Neutrophil (primary cell): ENCODE data around the gene IGSF1.

Experiments
- H3K27ac ChIP-seq: fragments of 200-600 bp; sonication (generic); 2 replicates; pipeline ENCODE4 v1.5.1; 2016; ENCODE audit warnings: mild to moderate bottlenecking, moderate library complexity
- H3K27me3 ChIP-seq: fragments of 200-600 bp; sonication (generic); 2 replicates; pipeline ENCODE4 v1.6.0; 2016; ENCODE audit warnings: mild to moderate bottlenecking
- H3K36me3 ChIP-seq: fragments of 200-600 bp; sonication (generic); 2 replicates; pipeline ENCODE4 v1.5.1; 2017
- H3K4me1 ChIP-seq, 2 experiments: fragments of 200-600 bp in 1 of 2; sonication (generic) in 1 of 2; 1 replicate in 1 of 2; 2 replicates in 1 of 2; pipeline versions ENCODE4 v1.5.1 to v1.6.1; 2013 to 2016; ENCODE audit warnings: low read depth in 1 of 2, low read length in 1 of 2, mild to moderate bottlenecking in 1 of 2, moderate library complexity in 1 of 2; ENCODE audit not compliant: control insufficient read depth in 1 of 2, insufficient read depth in 1 of 2
- H3K4me3 ChIP-seq, 2 experiments: fragments of 200-600 bp in 1 of 2; sonication (generic) in 1 of 2; 1 replicate in 1 of 2; 2 replicates in 1 of 2; pipeline ENCODE4 v1.5.1; 2013 to 2016; ENCODE audit warnings: low read depth in 1 of 2, low read length in 1 of 2, mild to moderate bottlenecking in 1 of 2, moderate library complexity in 1 of 2
- H3K9me3 ChIP-seq: fragments of 200-600 bp; sonication (generic); 2 replicates; pipeline ENCODE4 v1.5.1; 2016
- TF ChIP-seq, protein P1 (sequence below): fragments of 200-600 bp; sonication (generic); IDR thresholded peaks from 2 replicates; pipeline ENCODE4 v1.5.1; 2016; ENCODE audit warnings: antibody characterized with exemption

The IGSF1 gene

DNA sequence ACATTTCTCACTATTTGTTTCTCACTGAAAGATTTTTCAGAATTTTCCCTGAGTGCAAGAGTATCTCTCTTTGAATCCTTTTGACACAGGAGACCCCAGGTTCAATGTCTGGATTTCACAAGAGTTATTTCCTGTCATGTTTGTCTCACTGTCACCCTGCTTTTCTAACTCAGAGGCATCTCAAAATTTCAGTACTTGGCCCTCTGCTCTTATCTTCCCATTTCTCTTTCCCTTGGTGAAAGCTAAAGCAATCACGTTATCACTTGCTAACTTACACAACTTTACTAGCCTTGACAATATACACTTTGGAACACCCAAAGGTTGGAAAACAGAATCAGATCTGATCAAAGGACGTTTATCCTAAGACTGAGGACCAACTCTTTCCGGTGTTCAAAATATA lies 17.3 kb downstream of the IGSF1 start:
- no peak overlapping the region for H3K27ac ChIP-seq
- no peak overlapping the region for H3K4me3 ChIP-seq
- TF ChIP-seq, protein P1, sequence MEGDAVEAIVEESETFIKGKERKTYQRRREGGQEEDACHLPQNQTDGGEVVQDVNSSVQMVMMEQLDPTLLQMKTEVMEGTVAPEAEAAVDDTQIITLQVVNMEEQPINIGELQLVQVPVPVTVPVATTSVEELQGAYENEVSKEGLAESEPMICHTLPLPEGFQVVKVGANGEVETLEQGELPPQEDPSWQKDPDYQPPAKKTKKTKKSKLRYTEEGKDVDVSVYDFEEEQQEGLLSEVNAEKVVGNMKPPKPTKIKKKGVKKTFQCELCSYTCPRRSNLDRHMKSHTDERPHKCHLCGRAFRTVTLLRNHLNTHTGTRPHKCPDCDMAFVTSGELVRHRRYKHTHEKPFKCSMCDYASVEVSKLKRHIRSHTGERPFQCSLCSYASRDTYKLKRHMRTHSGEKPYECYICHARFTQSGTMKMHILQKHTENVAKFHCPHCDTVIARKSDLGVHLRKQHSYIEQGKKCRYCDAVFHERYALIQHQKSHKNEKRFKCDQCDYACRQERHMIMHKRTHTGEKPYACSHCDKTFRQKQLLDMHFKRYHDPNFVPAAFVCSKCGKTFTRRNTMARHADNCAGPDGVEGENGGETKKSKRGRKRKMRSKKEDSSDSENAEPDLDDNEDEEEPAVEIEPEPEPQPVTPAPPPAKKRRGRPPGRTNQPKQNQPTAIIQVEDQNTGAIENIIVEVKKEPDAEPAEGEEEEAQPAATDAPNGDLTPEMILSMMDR: no peak
- H3K36me3 ChIP-seq: no peaks in the 10 kb centered on the region
- H3K4me1 ChIP-seq: no peaks in the 10 kb centered on the region
- no peaks in the 10 kb centered on the region for H3K27me3 ChIP-seq
- no peaks in the 10 kb centered on the region for H3K9me3 ChIP-seq

DNA sequence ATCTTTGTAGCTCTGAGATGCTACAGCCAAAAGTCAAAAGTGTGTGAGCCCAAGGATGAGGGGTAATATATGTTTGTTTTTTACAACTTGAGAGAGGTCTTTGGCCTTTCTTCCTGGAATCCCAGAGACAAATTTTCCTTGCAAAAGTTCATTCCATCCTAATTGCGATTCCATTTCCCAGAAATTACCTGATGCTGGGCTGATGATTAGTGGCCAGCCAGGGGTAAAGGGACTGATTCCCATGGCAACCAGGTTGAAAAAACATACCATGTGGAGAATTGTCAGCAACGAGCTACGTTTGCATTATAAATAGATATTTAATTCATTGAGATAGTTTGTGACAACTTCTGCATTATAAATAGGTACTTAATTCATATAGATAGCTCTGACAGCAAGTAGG lies 17.8 kb downstream of the IGSF1 start:
- Histone ChIP-seq H3K4me1 (no peaks in the 10 kb centered on the region), H3K27ac (no peak overlapping the region), H3K4me3 (no peak overlapping the region), H3K27me3 (no peaks in the 10 kb centered on the region), H3K36me3 (no peaks in the 10 kb centered on the region), H3K9me3 (no peaks in the 10 kb centered on the region)
- TF ChIP-seq, protein P1: no peak

DNA sequence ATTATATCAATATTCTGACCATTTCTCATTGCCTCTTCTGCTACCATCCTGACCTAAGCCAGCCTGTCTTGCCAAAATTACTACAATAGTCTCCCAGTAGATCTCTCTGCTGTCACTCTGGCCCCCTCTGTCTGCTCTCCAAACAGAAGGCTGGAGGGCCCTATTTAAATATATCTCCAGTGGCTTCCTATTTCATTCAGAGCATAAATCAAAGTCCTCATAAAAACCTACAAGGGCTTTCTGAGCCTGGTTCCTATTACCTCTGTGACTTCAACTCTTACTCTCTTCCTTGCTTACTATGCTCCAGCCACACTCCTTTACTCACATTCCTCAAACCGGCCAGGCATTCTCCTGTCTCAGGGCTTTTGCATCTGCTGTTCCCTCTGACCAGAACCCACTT lies 19.0 kb downstream of the IGSF1 start:
- Histone ChIP-seq H3K36me3 (no peaks in the 10 kb centered on the region), H3K4me3 (no peak overlapping the region), H3K27me3 (no peaks in the 10 kb centered on the region), H3K9me3 (no peaks in the 10 kb centered on the region), H3K4me1 (no peaks in the 10 kb centered on the region), H3K27ac (no peak overlapping the region)
- TF ChIP-seq, protein P1: no peak

DNA sequence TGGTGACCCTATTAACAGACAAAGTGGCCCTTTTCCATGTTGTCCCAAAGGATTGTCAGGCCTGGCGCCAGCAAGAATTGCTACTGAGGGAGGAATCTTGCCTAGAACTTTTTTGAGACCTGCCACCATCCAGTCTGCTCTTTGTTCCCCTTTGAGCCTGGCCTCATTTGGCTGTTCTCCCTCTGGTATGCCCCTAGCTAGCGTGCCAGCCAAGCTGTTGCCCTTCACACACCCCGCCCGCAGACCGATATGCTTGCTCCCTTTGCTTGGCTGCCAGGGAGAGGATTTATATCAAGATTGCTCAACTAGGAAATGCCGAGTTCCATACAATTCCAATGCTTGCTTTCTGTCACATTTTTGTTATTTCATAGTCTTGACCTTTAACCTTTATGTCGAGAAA lies 24.4 kb downstream of the IGSF1 start:
- TF ChIP-seq, protein P1: no peak
- no peak overlapping the region for H3K27ac ChIP-seq
- no peak overlapping the region for H3K4me3 ChIP-seq
- no peaks in the 10 kb centered on the region for H3K9me3 ChIP-seq
- no peaks in the 10 kb centered on the region for H3K27me3 ChIP-seq
- H3K36me3 ChIP-seq: no peaks in the 10 kb centered on the region
- no peaks in the 10 kb centered on the region for H3K4me1 ChIP-seq

DNA sequence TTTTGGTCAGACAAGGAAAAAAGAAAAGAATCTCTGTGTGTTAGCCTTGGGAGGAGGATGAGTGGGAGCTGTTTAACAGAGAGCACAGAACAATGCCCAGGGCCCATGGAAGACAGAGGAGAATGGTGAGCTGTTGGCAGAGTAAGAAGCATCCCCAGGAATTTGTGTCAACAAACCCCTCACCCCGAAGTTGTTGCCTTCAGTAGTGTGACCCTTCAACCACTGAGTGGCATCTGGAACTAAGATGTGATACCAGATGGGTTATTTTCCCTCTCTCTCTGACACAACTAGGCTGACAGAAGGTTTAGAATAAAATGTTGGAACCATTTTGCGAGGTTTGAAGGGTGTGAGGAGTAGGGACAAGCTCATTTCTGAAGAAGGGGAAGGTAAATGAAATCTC lies 25.1 kb downstream of the IGSF1 start:
- TF ChIP-seq, protein P1: no peak
- Histone ChIP-seq H3K27ac (no peak overlapping the region), H3K27me3 (no peaks in the 10 kb centered on the region), H3K4me3 (no peak overlapping the region), H3K36me3 (no peaks in the 10 kb centered on the region), H3K4me1 (no peaks in the 10 kb centered on the region), H3K9me3 (no peaks in the 10 kb centered on the region)
